Measurements from ENCODE around the gene FOXD2.
"Not testable (repeated sequence)": the region's sequence is repeated elsewhere in the genome, so short reads cannot be mapped to it uniquely, and the experiment has no call there.

FOXD2 gene

GRCh38 chr1:47452426-47452825, 14.6 kb downstream of the FOXD2 start:
- WGBS (ENCODE audit: insufficient coverage) = no CpG with 5 or more reads among the region's 1 CpG
- no peak for DNase-seq
- Histone ChIP-seq H3K36me3 (ENCODE audit: control insufficient read depth in 4 of 4, insufficient read depth in 4 of 4, low read length in 3 of 4) (no peaks in the 10 kb centered on the region), H3K4me1 (ENCODE audit: control extremely low read depth in 1 of 4, control insufficient read depth in 4 of 4, insufficient read depth in 4 of 4, low read length in 3 of 4) (peaks cover 0 to 4% (median 1%) of the 10 kb centered on the region in 4 experiments), H3K27ac (ENCODE audit: insufficient read depth in 1 of 2, low read depth in 1 of 2, low read length in 2 of 2, poor library complexity in 1 of 2, severe bottlenecking in 2 of 2) (no peak overlapping the region), H3K27me3 (replicated peaks in 2 of 5; ENCODE audit: control insufficient read depth in 4 of 5, insufficient read depth in 5 of 5, low read length in 4 of 5) (peaks cover 22 to 70% (median 32%) of the 10 kb centered on the region in 5 experiments), H3K9me3 (ENCODE audit: control extremely low read depth in 1 of 5, control insufficient read depth in 4 of 5, insufficient read depth in 2 of 5, low read depth in 1 of 5, low read length in 4 of 5) (no peaks in the 10 kb centered on the region), H3K4me3 (ENCODE audit: control insufficient read depth in 1 of 7, extremely low read depth in 1 of 7, insufficient read depth in 4 of 7, low read depth in 2 of 7, low read length in 6 of 7) (no peak overlapping the region)
- CTCF ChIA-PET = interaction anchor here (0.7 to 1.5 kb wide), 2 partner anchors 15 to 16 kb away, joined by 3 read pairs; partner anchors contain the start of gene FOXD2
- POLR2A ChIA-PET = no interaction called here

GRCh38 chr1:47453910-47454309, 16.1 kb downstream of the FOXD2 start:
- 83% methylated on average over 1 of the region's 2 CpGs for WGBS (ENCODE audit: insufficient coverage)
- H3K9me3 ChIP-seq (ENCODE audit: control extremely low read depth in 1 of 5, control insufficient read depth in 4 of 5, insufficient read depth in 2 of 5, low read depth in 1 of 5, low read length in 4 of 5); H3K36me3 ChIP-seq (ENCODE audit: control insufficient read depth in 4 of 4, insufficient read depth in 4 of 4, low read length in 3 of 4); POLR2A ChIA-PET; DNase-seq; H3K27ac ChIP-seq (ENCODE audit: insufficient read depth in 1 of 2, low read depth in 1 of 2, low read length in 2 of 2, poor library complexity in 1 of 2, severe bottlenecking in 2 of 2); H3K4me1 ChIP-seq (ENCODE audit: control extremely low read depth in 1 of 4, control insufficient read depth in 4 of 4, insufficient read depth in 4 of 4, low read length in 3 of 4); H3K4me3 ChIP-seq (ENCODE audit: control insufficient read depth in 1 of 7, extremely low read depth in 1 of 7, insufficient read depth in 4 of 7, low read depth in 2 of 7, low read length in 6 of 7): not testable (repeated sequence)
- CTCF ChIA-PET = interaction anchor here (1.1 kb wide), 2 partner anchors 11 to 13 kb away, joined by 3 to 4 read pairs; no protein-coding TSS in a partner anchor
- peaks cover 16 to 65% (median 33%) of the 10 kb centered on the region in 5 experiments for H3K27me3 ChIP-seq (replicated peaks in 2 of 5; ENCODE audit: control insufficient read depth in 4 of 5, insufficient read depth in 5 of 5, low read length in 4 of 5)

GRCh38 chr1:47456250-47456649, 18.4 kb downstream of the FOXD2 start:
- ChIA-PET POLR2A (interaction anchor here (0.6 kb wide), 1 partner anchor 19 kb away, joined by 4 read pairs; no protein-coding TSS in a partner anchor), CTCF (no interaction called here)
- Histone ChIP-seq H3K27me3 (replicated peaks in 2 of 5; ENCODE audit: control insufficient read depth in 4 of 5, insufficient read depth in 5 of 5, low read length in 4 of 5) (peaks cover 14 to 64% (median 25%) of the 10 kb centered on the region in 5 experiments), H3K4me3 (ENCODE audit: control insufficient read depth in 1 of 7, extremely low read depth in 1 of 7, insufficient read depth in 4 of 7, low read depth in 2 of 7, low read length in 6 of 7) (no peak overlapping the region), H3K4me1 (ENCODE audit: control extremely low read depth in 1 of 4, control insufficient read depth in 4 of 4, insufficient read depth in 4 of 4, low read length in 3 of 4) (no peaks in the 10 kb centered on the region), H3K9me3 (ENCODE audit: control extremely low read depth in 1 of 5, control insufficient read depth in 4 of 5, insufficient read depth in 2 of 5, low read depth in 1 of 5, low read length in 4 of 5) (no peaks in the 10 kb centered on the region), H3K27ac (ENCODE audit: insufficient read depth in 1 of 2, low read depth in 1 of 2, low read length in 2 of 2, poor library complexity in 1 of 2, severe bottlenecking in 2 of 2) (no peak overlapping the region), H3K36me3 (ENCODE audit: control insufficient read depth in 4 of 4, insufficient read depth in 4 of 4, low read length in 3 of 4) (no peaks in the 10 kb centered on the region)
- no peak for DNase-seq
- no CpG with 5 or more reads among the region's 4 CpGs for WGBS (ENCODE audit: insufficient coverage)

- H3K36me3 ChIP-seq (ENCODE audit: control insufficient read depth in 4 of 4, insufficient read depth in 4 of 4, low read length in 3 of 4); H3K4me1 ChIP-seq (ENCODE audit: control extremely low read depth in 1 of 4, control insufficient read depth in 4 of 4, insufficient read depth in 4 of 4, low read length in 3 of 4); H3K27ac ChIP-seq (ENCODE audit: insufficient read depth in 1 of 2, low read depth in 1 of 2, low read length in 2 of 2, poor library complexity in 1 of 2, severe bottlenecking in 2 of 2); H3K4me3 ChIP-seq (ENCODE audit: control insufficient read depth in 1 of 7, extremely low read depth in 1 of 7, insufficient read depth in 4 of 7, low read depth in 2 of 7, low read length in 6 of 7); POLR2A ChIA-PET; DNase-seq; H3K9me3 ChIP-seq (ENCODE audit: control extremely low read depth in 1 of 5, control insufficient read depth in 4 of 5, insufficient read depth in 2 of 5, low read depth in 1 of 5, low read length in 4 of 5); CTCF ChIA-PET: not testable (repeated sequence)
- H3K27me3 ChIP-seq (replicated peaks in 2 of 5; ENCODE audit: control insufficient read depth in 4 of 5, insufficient read depth in 5 of 5, low read length in 4 of 5) = peaks cover 12 to 64% (median 27%) of the 10 kb centered on the region in 5 experiments
- 95% methylated on average over 10 of the region's 16 CpGs for WGBS (ENCODE audit: insufficient coverage)
Observed at GRCh38 chr1:47457547-47457946, 19.7 kb downstream of the FOXD2 start.

- no peak overlapping the region for H3K4me3 ChIP-seq (ENCODE audit: control insufficient read depth in 1 of 7, extremely low read depth in 1 of 7, insufficient read depth in 4 of 7, low read depth in 2 of 7, low read length in 6 of 7)
- H3K36me3 ChIP-seq (ENCODE audit: control insufficient read depth in 4 of 4, insufficient read depth in 4 of 4, low read length in 3 of 4) = no peaks in the 10 kb centered on the region
- CTCF ChIA-PET = interaction anchor here (0.9 to 3.9 kb wide), 2 partner anchors 10 to 246 kb away, joined by 3 to 20 read pairs; no protein-coding TSS in a partner anchor
- H3K27me3 ChIP-seq (replicated peaks in 2 of 5; ENCODE audit: control insufficient read depth in 4 of 5, insufficient read depth in 5 of 5, low read length in 4 of 5) = peaks cover 17 to 70% (median 24%) of the 10 kb centered on the region in 5 experiments
- H3K9me3 ChIP-seq (ENCODE audit: control extremely low read depth in 1 of 5, control insufficient read depth in 4 of 5, insufficient read depth in 2 of 5, low read depth in 1 of 5, low read length in 4 of 5) = no peaks in the 10 kb centered on the region
- POLR2A ChIA-PET = no interaction called here
- 23% methylated on average over 6 of the region's 11 CpGs for WGBS (ENCODE audit: insufficient coverage)
- H3K27ac ChIP-seq (ENCODE audit: insufficient read depth in 1 of 2, low read depth in 1 of 2, low read length in 2 of 2, poor library complexity in 1 of 2, severe bottlenecking in 2 of 2) = no peak overlapping the region
- DNase-seq = no peak
- H3K4me1 ChIP-seq (ENCODE audit: control extremely low read depth in 1 of 4, control insufficient read depth in 4 of 4, insufficient read depth in 4 of 4, low read length in 3 of 4) = no peaks in the 10 kb centered on the region
Observed at GRCh38 chr1:47459253-47459788, 21.5 kb downstream of the FOXD2 start.

GRCh38 chr1:47460040-47460439, 22.2 kb downstream of the FOXD2 start:
- no peaks in the 10 kb centered on the region for H3K36me3 ChIP-seq (ENCODE audit: control insufficient read depth in 4 of 4, insufficient read depth in 4 of 4, low read length in 3 of 4)
- H3K4me1 ChIP-seq (ENCODE audit: control extremely low read depth in 1 of 4, control insufficient read depth in 4 of 4, insufficient read depth in 4 of 4, low read length in 3 of 4) = no peaks in the 10 kb centered on the region
- ChIA-PET POLR2A (no interaction called here), CTCF (interaction anchor here (0.7 to 3.9 kb wide), 3 partner anchors 11 to 246 kb away, joined by 3 to 20 read pairs (median 3); no protein-coding TSS in a partner anchor)
- 19% methylated on average over 2 of the region's 5 CpGs for WGBS (ENCODE audit: insufficient coverage)
- H3K27ac ChIP-seq (ENCODE audit: insufficient read depth in 1 of 2, low read depth in 1 of 2, low read length in 2 of 2, poor library complexity in 1 of 2, severe bottlenecking in 2 of 2) = no peak overlapping the region
- no peak overlapping the region for H3K4me3 ChIP-seq (ENCODE audit: control insufficient read depth in 1 of 7, extremely low read depth in 1 of 7, insufficient read depth in 4 of 7, low read depth in 2 of 7, low read length in 6 of 7)
- H3K27me3 ChIP-seq (replicated peaks in 2 of 5; ENCODE audit: control insufficient read depth in 4 of 5, insufficient read depth in 5 of 5, low read length in 4 of 5) = peaks cover 17 to 70% (median 24%) of the 10 kb centered on the region in 5 experiments
- H3K9me3 ChIP-seq (ENCODE audit: control extremely low read depth in 1 of 5, control insufficient read depth in 4 of 5, insufficient read depth in 2 of 5, low read depth in 1 of 5, low read length in 4 of 5) = no peaks in the 10 kb centered on the region
- DNase-seq = no peak

GRCh38 chr1:47460456-47460855, 22.6 kb downstream of the FOXD2 start:
- H3K4me1 ChIP-seq (ENCODE audit: control extremely low read depth in 1 of 4, control insufficient read depth in 4 of 4, insufficient read depth in 4 of 4, low read length in 3 of 4) = no peaks in the 10 kb centered on the region
- no peaks in the 10 kb centered on the region for H3K36me3 ChIP-seq (ENCODE audit: control insufficient read depth in 4 of 4, insufficient read depth in 4 of 4, low read length in 3 of 4)
- no peak for DNase-seq
- H3K27ac ChIP-seq (ENCODE audit: insufficient read depth in 1 of 2, low read depth in 1 of 2, low read length in 2 of 2, poor library complexity in 1 of 2, severe bottlenecking in 2 of 2) = no peak overlapping the region
- no peak overlapping the region for H3K4me3 ChIP-seq (ENCODE audit: control insufficient read depth in 1 of 7, extremely low read depth in 1 of 7, insufficient read depth in 4 of 7, low read depth in 2 of 7, low read length in 6 of 7)
- ChIA-PET POLR2A (no interaction called here), CTCF (interaction anchor here (0.7 to 3.9 kb wide), 3 partner anchors 11 to 87 kb away, joined by 3 to 20 read pairs (median 4); no protein-coding TSS in a partner anchor)
- no peaks in the 10 kb centered on the region for H3K9me3 ChIP-seq (ENCODE audit: control extremely low read depth in 1 of 5, control insufficient read depth in 4 of 5, insufficient read depth in 2 of 5, low read depth in 1 of 5, low read length in 4 of 5)
- H3K27me3 ChIP-seq (replicated peaks in 2 of 5; ENCODE audit: control insufficient read depth in 4 of 5, insufficient read depth in 5 of 5, low read length in 4 of 5) = peaks cover 17 to 70% (median 24%) of the 10 kb centered on the region in 5 experiments
